Neutrophil (primary cell): ENCODE data around the gene CACHD1.

Experiments used
- H3K27ac ChIP-seq: fragments of 200-600 bp; sonication (generic); 2 replicates; pipeline ENCODE4 v1.5.1; 2016; ENCODE audit warnings: mild to moderate bottlenecking, moderate library complexity
- H3K27me3 ChIP-seq: fragments of 200-600 bp; sonication (generic); 2 replicates; pipeline ENCODE4 v1.6.0; 2016; ENCODE audit warnings: mild to moderate bottlenecking
- H3K36me3 ChIP-seq: fragments of 200-600 bp; sonication (generic); 2 replicates; pipeline ENCODE4 v1.5.1; 2017
- H3K4me1 ChIP-seq, 2 experiments: fragments of 200-600 bp in 1 of 2; sonication (generic) in 1 of 2; 1 replicate in 1 of 2; 2 replicates in 1 of 2; pipeline versions ENCODE4 v1.5.1 to v1.6.1; 2013 to 2016; ENCODE audit warnings: low read depth in 1 of 2, low read length in 1 of 2, mild to moderate bottlenecking in 1 of 2, moderate library complexity in 1 of 2; ENCODE audit not compliant: control insufficient read depth in 1 of 2, insufficient read depth in 1 of 2
- H3K4me3 ChIP-seq, 2 experiments: fragments of 200-600 bp in 1 of 2; sonication (generic) in 1 of 2; 1 replicate in 1 of 2; 2 replicates in 1 of 2; pipeline ENCODE4 v1.5.1; 2013 to 2016; ENCODE audit warnings: low read depth in 1 of 2, low read length in 1 of 2, mild to moderate bottlenecking in 1 of 2, moderate library complexity in 1 of 2
- H3K9me3 ChIP-seq: fragments of 200-600 bp; sonication (generic); 2 replicates; pipeline ENCODE4 v1.5.1; 2016
- CTCF ChIP-seq: fragments of 200-600 bp; sonication (generic); IDR thresholded peaks from 2 replicates; pipeline ENCODE4 v1.5.1; 2016; ENCODE audit warnings: antibody characterized with exemption

Gene CACHD1

DNA sequence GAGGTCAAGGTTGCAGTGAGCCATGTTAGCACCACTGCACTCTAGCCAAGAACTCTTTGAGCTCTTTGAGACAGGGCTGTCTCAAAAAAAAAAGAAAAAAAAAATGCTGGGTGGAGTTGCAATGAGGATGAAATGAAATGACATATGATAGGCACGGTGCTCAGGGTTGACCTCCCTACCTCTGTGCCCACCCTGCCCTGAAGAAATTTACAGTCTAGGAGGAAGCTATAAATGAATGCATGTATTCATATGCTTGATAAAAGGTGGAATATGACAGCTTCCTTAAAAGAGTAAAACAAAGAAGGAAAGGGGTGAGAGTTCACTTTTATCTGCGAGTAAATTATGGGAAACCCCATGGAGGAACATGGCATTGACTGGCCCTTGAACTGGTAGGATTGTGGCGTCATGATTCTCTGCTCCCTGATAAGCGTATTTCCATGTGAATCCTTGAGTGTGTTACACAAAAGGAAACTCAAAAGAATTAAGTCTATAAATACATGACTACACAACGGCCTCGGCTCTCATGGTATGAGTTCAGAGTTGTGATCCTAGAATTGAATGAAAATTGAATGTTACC lies 215.9 kb downstream of the CACHD1 start:
- Histone ChIP-seq H3K9me3 (no peaks in the 10 kb centered on the region), H3K36me3 (no peaks in the 10 kb centered on the region), H3K4me3 (no peak overlapping the region), H3K4me1 (peaks cover 0 to 18% of the 10 kb centered on the region in 2 experiments), H3K27ac (no peak overlapping the region), H3K27me3 (no peaks in the 10 kb centered on the region)
- no peak for TF ChIP-seq CTCF

GRCh38 chr1:64686828-64687724 lies 217.1 kb downstream of the CACHD1 start:
- TF ChIP-seq CTCF, result no peak
- no peak overlapping the region for H3K4me3 ChIP-seq

DNA sequence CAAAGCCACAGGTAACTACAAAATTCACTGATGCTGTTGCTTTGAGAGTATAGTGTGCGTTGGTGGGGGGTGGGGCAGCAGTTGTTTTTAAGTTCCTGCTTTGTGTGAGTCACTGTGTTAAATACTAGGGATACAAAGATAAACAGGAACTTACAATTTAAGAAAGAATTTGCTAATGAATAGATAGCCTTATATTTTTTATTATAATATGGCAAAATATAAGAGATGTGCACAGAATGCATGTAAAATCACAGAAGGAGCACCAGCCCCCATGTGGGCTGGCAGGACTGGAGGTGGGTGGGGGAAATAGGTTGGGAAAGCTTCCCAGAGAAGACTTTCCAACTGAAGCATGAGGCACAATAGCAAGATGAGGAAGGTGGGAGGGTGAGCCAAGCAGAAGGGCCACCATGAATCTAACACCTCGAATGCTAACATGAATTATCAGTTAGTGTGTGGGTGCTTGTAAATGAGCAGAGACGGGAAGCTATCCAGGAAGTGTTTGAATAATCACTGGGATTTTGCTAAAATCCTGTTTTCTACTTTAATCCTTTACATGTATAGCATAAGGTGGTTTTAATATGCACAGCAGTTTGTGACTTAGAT lies 217.9 kb downstream of the CACHD1 start:
- Histone ChIP-seq H3K27ac (peak overlapping the region; percentile 28), H3K4me3 (no peak overlapping the region), H3K4me1 (peaks cover 0 to 18% of the 10 kb centered on the region in 2 experiments), H3K36me3 (no peaks in the 10 kb centered on the region), H3K27me3 (no peaks in the 10 kb centered on the region), H3K9me3 (no peaks in the 10 kb centered on the region)
- no peak for TF ChIP-seq CTCF

More at GRCh38 chr1:64686828-64687724, 217.1 kb downstream of the CACHD1 start:
- H3K27me3 ChIP-seq, result no peaks in the 10 kb centered on the region
- H3K9me3 ChIP-seq, result no peaks in the 10 kb centered on the region
- peaks cover 0 to 18% of the 10 kb centered on the region in 2 experiments for H3K4me1 ChIP-seq
- no peaks in the 10 kb centered on the region for H3K36me3 ChIP-seq
- H3K27ac ChIP-seq, result no peak overlapping the region

DNA sequence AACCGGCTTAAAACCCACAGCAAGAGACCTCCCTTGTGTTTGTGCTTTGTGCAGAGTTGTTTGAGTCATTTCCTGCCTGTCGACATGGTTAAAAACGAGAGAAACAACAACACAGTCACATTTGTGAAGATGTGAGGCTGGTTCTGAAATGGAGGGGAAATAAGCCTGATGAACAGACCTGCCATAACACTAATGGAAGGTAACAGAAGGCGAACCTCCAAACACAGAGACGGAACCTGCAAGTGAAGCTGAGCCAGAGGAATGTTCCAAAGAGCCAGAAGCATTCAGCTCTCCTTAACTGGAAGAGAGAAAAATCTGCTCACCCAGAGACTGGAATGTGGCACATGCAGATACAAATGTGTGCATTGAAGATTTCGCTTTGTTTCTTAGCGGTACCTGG lies 221.7 kb downstream of the CACHD1 start:
- H3K4me3 ChIP-seq, result no peak overlapping the region
- no peaks in the 10 kb centered on the region for H3K36me3 ChIP-seq
- H3K9me3 ChIP-seq, result no peaks in the 10 kb centered on the region
- TF ChIP-seq CTCF, result no peak
- H3K27me3 ChIP-seq, result no peaks in the 10 kb centered on the region
- H3K27ac ChIP-seq, result no peak overlapping the region
- peaks cover 0 to 15% of the 10 kb centered on the region in 2 experiments for H3K4me1 ChIP-seq

GRCh38 chr1:64692911-64693310 lies 223.0 kb downstream of the CACHD1 start:
- H3K27ac ChIP-seq, result no peak overlapping the region
- no peaks in the 10 kb centered on the region for H3K9me3 ChIP-seq
- H3K27me3 ChIP-seq, result no peaks in the 10 kb centered on the region
- peaks cover 0 to 12% of the 10 kb centered on the region in 2 experiments for H3K4me1 ChIP-seq
- no peak for TF ChIP-seq CTCF
- H3K36me3 ChIP-seq, result no peaks in the 10 kb centered on the region
- H3K4me3 ChIP-seq, result no peak overlapping the region
